ENCODE results near the gene DESI1.

Gene DESI1

GRCh38 chr22:41595703-41596102 is 25.1 kb downstream of the DESI1 start:
- TF ChIP-seq POLR2AphosphoS5 (IDR thresholded peaks at IDR 0.05; ENCODE audit: low read depth, low read length) = no peak
- no peak for TF ChIP-seq SIN3A (IDR thresholded peaks at IDR 0.05; ENCODE audit: borderline replicate concordance, insufficient read depth, low read length)

GRCh38 chr22:41589391-41590241 is 31.2 kb downstream of the DESI1 start, which contains the start of gene PMM1:
Gene PMM1 (minus strand): TSS chr22:41589840. CDS start chr22:41589805, 35 bp downstream.
- TF ChIP-seq REST (IDR thresholded peaks at IDR 0.05; ENCODE audit: insufficient read depth in 1 of 2, low read depth in 2 of 2, low read length in 2 of 2) (no peak), TAF1 (IDR thresholded peaks at IDR 0.05; ENCODE audit: borderline replicate concordance, insufficient read depth, low read length) (0 out of 2 replicates have a peak, but pooled peaks have one; percentile 53), POLR2AphosphoS5 (IDR thresholded peaks at IDR 0.05; ENCODE audit: low read depth, low read length) (peak; percentile 77; the same call in 1 of the 2 replicates), SIN3A (IDR thresholded peaks at IDR 0.05; ENCODE audit: borderline replicate concordance, insufficient read depth, low read length) (0 out of 2 replicates have a peak, but pooled peaks have one; percentile 39), FOXP2 (optimal IDR thresholded peaks at IDR 0.05; ENCODE audit: borderline replicate concordance, extremely low read depth, extremely low read length, insufficient read depth) (peak; percentile 90)

- TF ChIP-seq POLR2AphosphoS5 (IDR thresholded peaks at IDR 0.05; ENCODE audit: low read depth, low read length) (no peak), SIN3A (IDR thresholded peaks at IDR 0.05; ENCODE audit: borderline replicate concordance, insufficient read depth, low read length) (no peak), REST (IDR thresholded peaks at IDR 0.05; ENCODE audit: insufficient read depth in 1 of 2, low read depth in 2 of 2, low read length in 2 of 2) (no peak), FOXP2 (optimal IDR thresholded peaks at IDR 0.05; ENCODE audit: borderline replicate concordance, extremely low read depth, extremely low read length, insufficient read depth) (no peak), TAF1 (IDR thresholded peaks at IDR 0.05; ENCODE audit: borderline replicate concordance, insufficient read depth, low read length) (no peak)
Observed at GRCh38 chr22:41587347-41587723, 33.5 kb downstream of the DESI1 start.

GRCh38 chr22:41585898-41586297 is 34.9 kb downstream of the DESI1 start:
- no peak for TF ChIP-seq TAF1 (IDR thresholded peaks at IDR 0.05; ENCODE audit: borderline replicate concordance, insufficient read depth, low read length)
- TF ChIP-seq REST (IDR thresholded peaks at IDR 0.05; ENCODE audit: insufficient read depth in 1 of 2, low read depth in 2 of 2, low read length in 2 of 2) = no peak
- TF ChIP-seq SIN3A (IDR thresholded peaks at IDR 0.05; ENCODE audit: borderline replicate concordance, insufficient read depth, low read length) = no peak

- TF ChIP-seq SIN3A (IDR thresholded peaks at IDR 0.05; ENCODE audit: borderline replicate concordance, insufficient read depth, low read length) (no peak), POLR2AphosphoS5 (IDR thresholded peaks at IDR 0.05; ENCODE audit: low read depth, low read length) (no peak), FOXP2 (optimal IDR thresholded peaks at IDR 0.05; ENCODE audit: borderline replicate concordance, extremely low read depth, extremely low read length, insufficient read depth) (no peak), TAF1 (IDR thresholded peaks at IDR 0.05; ENCODE audit: borderline replicate concordance, insufficient read depth, low read length) (no peak)
Observed at GRCh38 chr22:41584881-41585280, 36.0 kb downstream of the DESI1 start.

GRCh38 chr22:41582694-41583093 is 38.1 kb downstream of the DESI1 start:
- TF ChIP-seq FOXP2 (optimal IDR thresholded peaks at IDR 0.05; ENCODE audit: borderline replicate concordance, extremely low read depth, extremely low read length, insufficient read depth) (no peak), REST (IDR thresholded peaks at IDR 0.05; ENCODE audit: insufficient read depth in 1 of 2, low read depth in 2 of 2, low read length in 2 of 2) (no peak), SIN3A (IDR thresholded peaks at IDR 0.05; ENCODE audit: borderline replicate concordance, insufficient read depth, low read length) (no peak), POLR2AphosphoS5 (IDR thresholded peaks at IDR 0.05; ENCODE audit: low read depth, low read length) (no peak), TAF1 (IDR thresholded peaks at IDR 0.05; ENCODE audit: borderline replicate concordance, insufficient read depth, low read length) (no peak)

Measured in PFSK-1 (cell line).